Ascending aorta (tissue), 2 donors: ENCODE data around the gene FAM222A. TPM values are rescaled to one million over a fixed set of nuclear protein-coding genes. Genes with fewer than 3 reads are reported as not detected.

Experiments used
- DNase-seq, 2 donors: peaks; one replicate each; pipeline ENCODE4 v3.0.0-alpha.2; 2019; ENCODE audit warnings: low spot score in 2 of 2
- H3K27ac ChIP-seq, 2 donors: fragments of 200-600 bp; sonication (generic); one replicate each; pipeline ENCODE4 v1.5.1; 2016 to 2017; ENCODE audit warnings: mild to moderate bottlenecking in 1 of 2
- H3K27me3 ChIP-seq: fragments of 200-600 bp; sonication (generic); one replicate; pipeline ENCODE4 v1.5.1; 2017
- H3K36me3 ChIP-seq, 2 donors: fragments of 200-600 bp; sonication (generic); one replicate each; pipeline ENCODE4 v1.5.1; 2016
- H3K4me1 ChIP-seq, 2 donors: fragments of 200-600 bp; sonication (generic); one replicate each; pipeline ENCODE4 v1.5.1; 2016 to 2017; ENCODE audit warnings: mild to moderate bottlenecking in 1 of 2
- H3K4me3 ChIP-seq, 2 donors: fragments of 200-600 bp; sonication (generic); one replicate each; pipeline ENCODE4 v1.5.1; 2016 to 2017; ENCODE audit warnings: mild to moderate bottlenecking in 1 of 2
- H3K9me3 ChIP-seq, 2 donors: fragments of 200-600 bp; sonication (generic); one replicate each; pipeline ENCODE4 v1.5.1; 2016
- CTCF ChIP-seq, 3 experiments: fragments of 200-600 bp in 2 of 3; fragments of 450-650 bp in 1 of 3; sonication (generic) in 2 of 3; IDR thresholded peaks; one replicate each; pipeline ENCODE4 v1.5.1; 2016 to 2019; ENCODE audit warnings: antibody characterized with exemption in 3 of 3, mild to moderate bottlenecking in 1 of 3, moderate library complexity in 1 of 3
- intact Hi-C: fragments of 100-400 bp; cut with DNase I; formaldehyde crosslinking; loops from one replicate; pipeline ENCODE4 v1.15.1; 2023
- total RNA-seq: library from RNA; depleted of rRNA; stranded (reverse); fragments of >200 nt; gene quantifications from one replicate; pipeline ENCODE4 v1.1.0, GENCODE V29; 2016

The FAM222A gene
- total RNA-seq, 1 donor from 2014 or later, result 3.3 TPM

GRCh38 chr12:109775172-109775881 is 61.7 kb downstream of the FAM222A start:
- Histone ChIP-seq H3K9me3 (peaks cover 0 to 5% of the 10 kb centered on the region in 2 donors), H3K4me1 (no peaks in the 10 kb centered on the region), H3K27me3 (no peaks in the 10 kb centered on the region), H3K27ac (no peak overlapping the region), H3K4me3 (no peak overlapping the region), H3K36me3 (no peaks in the 10 kb centered on the region)
- no peak for DNase-seq
- peak; percentile 60 to 81 (median 70) for TF ChIP-seq CTCF (IDR thresholded peaks at IDR 0.05)
- intact Hi-C loops, result loop anchor here (1.0 to 10.0 kb wide), 2 partner anchors 178 to 251 kb away; no protein-coding TSS in a partner anchor

GRCh38 chr12:109776624-109777023 is 63.0 kb downstream of the FAM222A start:
- H3K27ac ChIP-seq, result no peak overlapping the region
- no peaks in the 10 kb centered on the region for H3K4me1 ChIP-seq
- no peak for DNase-seq
- H3K36me3 ChIP-seq, result no peaks in the 10 kb centered on the region
- H3K4me3 ChIP-seq, result no peak overlapping the region
- no peak for TF ChIP-seq CTCF (IDR thresholded peaks at IDR 0.05)
- H3K9me3 ChIP-seq, result peaks cover 0 to 5% of the 10 kb centered on the region in 2 donors
- intact Hi-C loops, result loop anchor here (10.0 kb wide), 1 partner anchor 252 kb away; no protein-coding TSS in a partner anchor
- H3K27me3 ChIP-seq, result no peaks in the 10 kb centered on the region

- Histone ChIP-seq H3K4me1 (no peaks in the 10 kb centered on the region), H3K9me3 (peaks cover 0 to 5% of the 10 kb centered on the region in 2 donors), H3K27ac (no peak overlapping the region), H3K4me3 (no peak overlapping the region), H3K36me3 (no peaks in the 10 kb centered on the region), H3K27me3 (no peaks in the 10 kb centered on the region)
- intact Hi-C loops, result loop anchor here (10.0 kb wide), 1 partner anchor 253 kb away; no protein-coding TSS in a partner anchor
- no peak for TF ChIP-seq CTCF (IDR thresholded peaks at IDR 0.05)
- no peak for DNase-seq
Observed at GRCh38 chr12:109777544-109777943, 63.9 kb downstream of the FAM222A start.

- no peak overlapping the region for H3K27ac ChIP-seq
- H3K4me3 ChIP-seq, result no peak overlapping the region
- intact Hi-C loops, result loop anchor here (10.0 kb wide), 1 partner anchor 254 kb away; no protein-coding TSS in a partner anchor
- H3K4me1 ChIP-seq, result no peaks in the 10 kb centered on the region
- H3K27me3 ChIP-seq, result no peaks in the 10 kb centered on the region
- DNase-seq, result no peak
- TF ChIP-seq CTCF (IDR thresholded peaks at IDR 0.05), result no peak
- peaks cover 0 to 5% of the 10 kb centered on the region in 2 donors for H3K9me3 ChIP-seq
- H3K36me3 ChIP-seq, result no peaks in the 10 kb centered on the region
Observed at GRCh38 chr12:109778684-109779083, 65.1 kb downstream of the FAM222A start.

GRCh38 chr12:109779382-109779781 is 65.8 kb downstream of the FAM222A start:
- Histone ChIP-seq H3K36me3 (no peaks in the 10 kb centered on the region), H3K27ac (no peak overlapping the region), H3K27me3 (no peaks in the 10 kb centered on the region), H3K9me3 (peaks cover 0 to 5% of the 10 kb centered on the region in 2 donors), H3K4me3 (no peak overlapping the region), H3K4me1 (no peaks in the 10 kb centered on the region)
- intact Hi-C loops, result loop anchor here (10.0 kb wide), 1 partner anchor 255 kb away; no protein-coding TSS in a partner anchor
- no peak for DNase-seq
- no peak for TF ChIP-seq CTCF (IDR thresholded peaks at IDR 0.05)
